ENCODE measurements around the gene CLIP2. TPM values are rescaled to one million over a fixed set of nuclear protein-coding genes. Genes with fewer than 3 reads are reported as not detected.

CLIP2 gene
- total RNA-seq, 2 donors from 2014 or later, result 77.8 to 81.6 TPM

DNA sequence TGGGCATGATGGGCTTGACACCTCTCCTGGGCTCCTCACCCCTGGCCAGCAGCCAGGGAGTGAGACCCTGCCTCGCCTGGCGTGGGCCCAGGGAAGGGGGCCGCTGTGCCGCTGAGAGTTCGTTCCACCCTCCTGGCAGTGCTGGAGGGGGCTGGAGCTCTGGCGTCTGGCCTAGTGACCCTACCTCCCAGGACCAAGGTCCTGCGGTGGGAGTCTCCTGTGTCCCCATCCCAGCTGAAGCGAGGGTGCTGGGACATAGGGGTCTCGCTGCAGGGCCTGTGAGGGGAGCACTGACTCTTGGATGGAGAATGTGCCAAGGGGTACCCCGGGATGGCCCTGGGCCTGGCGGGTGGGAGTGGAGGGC lies 165.7 kb downstream of the CLIP2 start:
- Histone ChIP-seq H3K4me3 (peak overlapping the region; percentile 64), H3K27me3 (no peaks in the 10 kb centered on the region), H3K27ac (peak overlapping the region; percentile 70), H3K4me1 (peaks cover 8% of the 10 kb centered on the region), H3K9me3 (no peaks in the 10 kb centered on the region), H3K9ac (ENCODE audit: low read depth in 2 of 2, low read length in 2 of 2) (peak overlapping the region; percentile 71 to 73), H3K36me3 (no peaks in the 10 kb centered on the region)
- no peak for DNase-seq
- intact Hi-C loops (cut with DNase I), result no loop called here
- TF ChIP-seq, protein P1, sequence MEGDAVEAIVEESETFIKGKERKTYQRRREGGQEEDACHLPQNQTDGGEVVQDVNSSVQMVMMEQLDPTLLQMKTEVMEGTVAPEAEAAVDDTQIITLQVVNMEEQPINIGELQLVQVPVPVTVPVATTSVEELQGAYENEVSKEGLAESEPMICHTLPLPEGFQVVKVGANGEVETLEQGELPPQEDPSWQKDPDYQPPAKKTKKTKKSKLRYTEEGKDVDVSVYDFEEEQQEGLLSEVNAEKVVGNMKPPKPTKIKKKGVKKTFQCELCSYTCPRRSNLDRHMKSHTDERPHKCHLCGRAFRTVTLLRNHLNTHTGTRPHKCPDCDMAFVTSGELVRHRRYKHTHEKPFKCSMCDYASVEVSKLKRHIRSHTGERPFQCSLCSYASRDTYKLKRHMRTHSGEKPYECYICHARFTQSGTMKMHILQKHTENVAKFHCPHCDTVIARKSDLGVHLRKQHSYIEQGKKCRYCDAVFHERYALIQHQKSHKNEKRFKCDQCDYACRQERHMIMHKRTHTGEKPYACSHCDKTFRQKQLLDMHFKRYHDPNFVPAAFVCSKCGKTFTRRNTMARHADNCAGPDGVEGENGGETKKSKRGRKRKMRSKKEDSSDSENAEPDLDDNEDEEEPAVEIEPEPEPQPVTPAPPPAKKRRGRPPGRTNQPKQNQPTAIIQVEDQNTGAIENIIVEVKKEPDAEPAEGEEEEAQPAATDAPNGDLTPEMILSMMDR (IDR thresholded peaks at IDR 0.05), result no peak

DNA sequence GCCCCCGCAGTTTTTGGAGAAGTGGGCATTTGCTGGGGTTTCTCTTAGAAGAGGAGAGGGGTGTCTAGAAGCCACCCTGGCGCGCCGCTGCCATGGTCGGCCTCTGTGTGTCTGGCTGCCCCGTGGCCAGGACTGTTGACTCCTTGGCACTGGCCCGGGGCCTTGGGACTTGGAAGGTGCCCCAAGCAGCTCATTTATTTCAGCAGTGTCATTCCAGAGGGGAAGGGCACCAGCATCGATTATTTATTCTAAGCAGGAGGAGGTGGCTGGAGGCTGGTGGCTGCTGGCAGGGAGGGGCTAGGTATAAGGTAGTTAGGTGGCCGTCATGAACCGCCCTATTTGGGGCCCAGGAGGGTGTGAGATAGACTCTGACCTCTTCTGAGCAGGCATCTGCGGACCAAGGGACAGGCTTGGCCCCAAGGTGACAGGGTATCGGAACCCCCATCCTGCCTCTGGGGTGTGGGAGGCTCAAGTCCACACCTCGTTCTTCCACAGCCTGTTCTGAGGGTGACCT lies 166.1 kb downstream of the CLIP2 start:
- Histone ChIP-seq H3K27me3 (no peaks in the 10 kb centered on the region), H3K27ac (peak overlapping the region; percentile 70), H3K4me3 (no peak overlapping the region), H3K36me3 (no peaks in the 10 kb centered on the region), H3K9ac (ENCODE audit: low read depth in 2 of 2, low read length in 2 of 2) (peak overlapping the region; percentile 71 to 73), H3K9me3 (no peaks in the 10 kb centered on the region), H3K4me1 (peaks cover 8% of the 10 kb centered on the region)
- TF ChIP-seq, protein P1 (IDR thresholded peaks at IDR 0.05), result no peak
- peak; percentile 70 for DNase-seq
- intact Hi-C loops (cut with DNase I), result no loop called here

Other genes starting within 250 kb of the CLIP2 start
- gene LIMK1, start 205.6 kb upstream of the CLIP2 start, total RNA-seq, result 10 to 100 TPM; 11.1 to 16.5 TPM
- gene EIF4H, start 115.1 kb upstream of the CLIP2 start, total RNA-seq, result 100 to 1,000 TPM; 297 to 302 TPM
- gene LAT2, start 79.4 kb upstream of the CLIP2 start, total RNA-seq, result 1 to 10 TPM; 3.5 to 4.0 TPM
- 10 to 100 TPM; 18.5 to 43.8 TPM for gene RFC2, start 35.0 kb upstream of the CLIP2 start, total RNA-seq
- 10 to 100 TPM; 18.3 to 29.5 TPM for gene GTF2IRD1, start 164.5 kb downstream of the CLIP2 start, total RNA-seq

All from colonic mucosa (tissue), 4 donors.